Measurements from ENCODE around the gene MSRB1.
"Not testable (repeated sequence)": the region's sequence is repeated elsewhere in the genome, so short reads cannot be mapped to it uniquely, and the experiment has no call there.

The MSRB1 gene

DNA sequence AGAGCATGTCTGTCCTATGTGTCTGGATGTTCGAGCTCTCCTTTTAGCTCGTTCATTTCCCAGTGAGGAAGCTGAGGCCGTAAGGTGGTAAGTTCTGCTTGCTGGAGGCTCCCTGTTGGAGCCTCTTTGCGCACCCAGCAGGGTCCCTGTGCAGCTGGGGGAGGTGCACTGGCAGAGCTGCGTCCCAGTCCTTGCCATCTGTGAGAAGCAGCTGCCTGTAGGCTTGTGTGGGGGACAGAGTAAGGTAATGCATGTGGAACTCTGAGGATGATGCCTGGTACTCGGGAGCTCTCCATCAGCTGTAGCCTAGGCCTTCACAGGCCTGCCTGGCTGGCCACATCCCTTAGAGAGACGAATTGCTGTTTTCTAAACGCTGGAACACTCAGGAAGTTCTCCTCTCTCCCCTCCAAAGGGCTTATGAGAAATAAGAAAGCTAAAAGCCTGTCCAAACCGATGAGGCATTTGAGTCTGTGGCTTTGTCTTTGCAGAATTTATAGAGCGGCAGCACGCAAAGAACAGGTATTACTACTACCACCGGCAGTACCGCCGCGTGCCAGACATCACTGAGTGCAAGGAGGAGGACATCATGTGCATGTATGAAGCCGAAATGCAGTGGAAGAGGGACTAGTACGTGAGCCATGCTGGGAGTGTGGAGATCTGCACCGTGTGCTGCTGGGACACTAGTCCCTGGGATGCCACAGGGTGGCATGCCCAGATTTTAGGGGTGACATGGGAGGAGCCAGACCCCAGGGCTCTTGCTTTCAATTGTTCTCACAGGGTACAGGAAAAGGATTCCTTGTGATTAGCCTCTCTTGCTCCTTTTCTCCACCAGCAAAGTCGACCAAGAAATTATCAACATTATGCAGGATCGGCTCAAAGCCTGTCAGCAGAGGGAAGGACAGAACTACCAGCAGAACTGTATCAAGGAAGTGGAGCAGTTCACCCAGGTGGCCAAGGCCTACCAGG lies 17.9 kb upstream of the MSRB1 start:
- DNase-seq = peak; percentile 35 to 62

DNA sequence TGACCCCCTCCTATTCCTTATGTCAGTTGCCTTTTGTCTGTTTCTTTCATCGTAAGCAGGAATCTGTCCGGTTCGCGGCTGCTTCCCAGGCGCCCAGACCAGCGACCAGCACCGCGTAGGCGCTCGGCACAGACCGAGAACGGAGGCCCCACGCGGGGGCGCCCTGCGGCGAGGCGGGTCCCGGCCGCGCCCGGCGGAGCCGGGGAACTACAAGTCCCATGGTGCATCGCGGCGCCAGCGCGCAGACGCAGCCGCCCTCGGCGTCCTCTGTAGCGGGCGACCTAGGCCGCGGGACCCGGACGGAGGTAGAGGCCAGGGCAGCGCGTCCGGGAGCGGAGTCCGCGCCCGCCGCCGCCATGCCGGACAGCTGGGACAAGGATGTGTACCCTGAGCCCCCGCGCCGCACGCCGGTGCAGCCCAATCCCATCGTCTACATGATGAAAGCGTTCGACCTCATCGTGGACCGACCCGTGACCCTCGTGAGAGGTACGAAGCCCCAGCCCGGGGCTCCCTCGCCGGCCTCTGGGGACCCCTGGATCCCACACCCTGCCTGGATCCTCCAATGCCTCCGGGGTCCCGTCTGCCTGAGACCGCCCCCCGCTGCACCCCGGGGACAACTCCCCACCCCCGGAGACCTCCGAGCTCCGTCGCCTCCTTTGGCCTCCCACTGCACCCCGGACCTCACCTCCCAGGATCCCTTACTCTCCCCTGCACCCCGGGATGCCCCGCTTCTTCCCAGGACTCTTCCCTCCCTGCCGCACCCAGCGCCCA lies 16.5 kb upstream of the MSRB1 start, which contains the start of gene NDUFB10:
Gene NDUFB10 (plus strand): TSS at position 270 of the 771 bp plus-strand sequence. CDS start 87 bp downstream, at position 357.
- DNase-seq = peak; percentile 84 to 97

DNA sequence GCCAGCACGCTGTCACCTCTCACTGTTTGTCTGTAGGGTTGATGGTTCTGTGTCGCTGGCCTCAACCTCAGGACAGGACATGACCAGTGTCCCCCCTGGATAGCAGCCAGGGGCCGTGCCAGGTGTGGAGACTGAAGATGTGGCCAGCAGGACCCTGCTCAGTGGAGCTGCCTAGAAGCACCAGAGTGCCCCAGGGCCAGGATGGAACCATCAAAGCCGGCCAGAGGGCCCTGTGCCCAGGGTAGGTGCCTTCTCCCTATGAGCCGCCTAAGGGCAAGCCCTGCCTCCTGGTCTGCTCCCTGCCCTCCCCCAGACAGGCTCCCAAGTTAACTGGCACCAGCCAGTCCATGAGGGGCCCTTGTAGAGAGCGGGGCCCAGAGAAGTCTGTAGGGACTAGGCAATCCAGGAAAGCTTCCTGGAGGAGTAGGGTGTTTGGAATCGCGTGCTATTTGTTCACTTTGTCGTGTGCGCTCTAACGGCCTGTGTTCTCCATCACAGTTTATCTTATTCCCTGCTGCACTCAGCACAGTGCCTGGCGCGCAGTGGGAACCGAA lies 15.8 kb upstream of the MSRB1 start:
- no peak for DNase-seq

DNA sequence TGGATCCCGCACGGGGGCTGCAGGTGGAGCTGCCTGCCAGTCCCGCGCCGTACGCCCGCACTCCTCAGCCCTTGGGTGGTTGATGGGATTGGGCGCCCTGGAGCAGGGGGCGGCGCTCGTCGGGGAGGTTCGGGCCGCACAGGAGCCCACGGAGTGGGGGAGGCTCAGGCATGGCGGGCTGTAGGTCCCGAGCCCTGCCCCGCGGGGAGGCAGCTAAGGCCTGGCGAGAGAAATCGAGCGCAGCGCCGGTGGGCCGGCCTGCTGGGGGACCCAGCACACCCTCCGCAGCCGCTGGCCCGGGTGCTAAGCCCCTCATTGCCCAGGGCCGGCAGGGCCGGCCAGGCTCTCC lies 15.1 kb upstream of the MSRB1 start:
- DNase-seq = not testable (repeated sequence)

DNA sequence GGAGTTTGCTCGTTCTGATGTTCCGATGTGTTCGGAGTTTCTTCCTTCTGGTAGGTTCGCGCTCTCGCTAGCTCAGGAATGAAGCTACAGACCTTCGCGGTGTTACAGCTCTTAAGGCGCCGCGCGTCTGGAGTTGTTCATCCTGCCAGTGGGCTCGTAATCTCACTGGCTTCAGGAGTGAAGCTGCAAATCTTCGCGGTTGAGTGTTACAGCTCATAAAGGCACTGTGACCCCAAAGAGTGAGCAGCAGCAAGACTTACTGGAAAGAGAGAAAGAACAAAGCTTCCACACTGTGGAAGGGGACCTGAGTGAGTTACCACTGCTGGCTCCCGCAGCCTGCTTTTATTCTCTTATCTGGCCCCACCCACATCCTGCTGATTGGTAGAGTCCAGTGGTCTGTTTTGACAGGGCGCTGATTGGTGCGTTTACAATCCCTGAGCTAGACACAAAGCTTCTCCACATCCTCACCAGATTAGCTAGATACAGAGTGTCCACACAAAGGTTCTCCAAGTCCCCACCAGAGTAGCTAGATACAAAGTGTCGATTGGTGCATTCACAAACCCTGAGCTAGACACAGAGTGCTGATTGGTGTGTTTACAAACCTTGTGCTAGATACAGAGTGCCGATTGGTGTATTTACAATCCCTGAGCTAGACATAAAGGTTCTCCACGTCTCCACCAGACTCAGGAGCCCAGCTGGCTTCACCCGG lies 14.6 kb upstream of the MSRB1 start:
- not testable (repeated sequence) for DNase-seq

DNA sequence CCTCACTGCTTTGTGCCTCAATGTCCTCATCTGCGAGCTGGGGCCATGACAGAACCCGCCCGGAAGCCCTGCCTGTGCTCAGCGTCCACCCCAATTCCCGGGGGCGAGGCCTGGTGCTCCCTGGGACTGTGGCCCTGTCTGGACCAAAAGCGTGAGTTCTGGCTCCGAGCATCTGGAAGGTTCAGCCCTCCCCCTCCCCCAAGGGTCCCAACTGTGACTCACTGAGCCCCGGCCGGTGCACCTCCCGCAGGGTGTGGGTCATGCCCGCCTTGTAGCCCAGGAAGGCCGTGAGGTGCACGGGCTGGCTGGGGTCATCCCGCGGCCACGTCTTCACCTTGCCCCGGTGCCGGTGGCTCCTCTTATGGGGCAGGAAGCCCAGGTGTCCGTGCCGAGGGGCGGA lies 10.7 kb upstream of the MSRB1 start:
- DNase-seq = no peak

DNA sequence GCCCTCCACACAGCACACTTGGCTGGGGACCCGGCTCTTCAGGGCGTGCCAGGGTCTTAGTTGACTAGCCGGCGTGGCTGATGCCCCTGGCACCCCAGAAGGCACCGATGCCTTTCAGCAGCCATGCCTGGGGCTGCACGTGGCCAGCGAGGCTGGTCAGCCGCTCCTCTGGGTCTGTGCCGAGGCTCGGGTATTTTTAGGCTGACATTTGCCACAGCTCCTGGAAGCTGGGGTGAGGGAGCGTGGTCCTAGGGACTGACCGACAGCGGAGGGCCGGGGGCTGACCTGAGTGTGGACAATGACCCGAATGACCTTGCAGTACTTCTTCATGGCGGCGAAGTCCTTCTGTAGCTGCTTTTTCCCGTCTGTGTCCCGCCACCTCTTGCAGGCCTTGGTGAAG lies 7.6 kb upstream of the MSRB1 start:
- no peak for DNase-seq

DNA sequence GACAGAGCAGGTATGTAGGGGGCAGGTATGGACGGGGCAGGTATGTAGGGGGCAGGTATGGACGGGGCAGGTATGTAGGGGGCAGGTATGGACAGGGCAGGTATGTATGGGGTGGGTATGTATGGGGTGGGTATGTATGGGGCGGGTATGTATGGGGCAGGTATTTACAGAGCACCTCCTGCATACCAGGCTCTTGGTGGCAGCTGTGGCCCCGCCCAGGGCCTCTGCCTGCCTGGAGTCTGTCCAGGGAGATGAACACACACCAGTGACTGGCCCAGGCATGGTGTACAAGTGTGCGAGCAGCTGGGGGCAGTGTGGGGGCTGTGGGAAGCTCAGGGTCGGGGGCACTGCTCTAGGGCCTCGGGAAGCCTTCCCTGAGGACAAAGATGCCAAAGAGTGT lies 7.0 kb upstream of the MSRB1 start:
- DNase-seq = no peak

DNA sequence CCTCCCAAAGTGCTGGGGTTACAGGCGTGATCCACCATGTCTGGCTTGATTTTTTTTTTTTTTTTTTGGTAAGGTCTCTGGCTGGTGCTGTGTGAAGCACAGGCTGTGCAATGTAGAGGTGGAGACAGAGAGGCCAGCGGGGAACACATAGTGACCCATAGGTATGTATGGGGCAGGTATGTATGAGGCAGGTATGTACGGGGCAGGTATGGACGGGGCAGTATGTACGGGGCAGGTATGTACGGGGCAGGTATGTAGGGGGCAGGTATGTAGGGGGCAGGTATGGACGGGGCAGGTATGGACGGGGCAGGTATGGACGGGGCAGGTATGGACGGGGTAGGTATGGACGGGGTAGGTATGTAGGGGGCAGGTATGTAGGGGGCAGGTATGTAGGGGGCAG lies 6.5 kb upstream of the MSRB1 start:
- DNase-seq = no peak

DNA sequence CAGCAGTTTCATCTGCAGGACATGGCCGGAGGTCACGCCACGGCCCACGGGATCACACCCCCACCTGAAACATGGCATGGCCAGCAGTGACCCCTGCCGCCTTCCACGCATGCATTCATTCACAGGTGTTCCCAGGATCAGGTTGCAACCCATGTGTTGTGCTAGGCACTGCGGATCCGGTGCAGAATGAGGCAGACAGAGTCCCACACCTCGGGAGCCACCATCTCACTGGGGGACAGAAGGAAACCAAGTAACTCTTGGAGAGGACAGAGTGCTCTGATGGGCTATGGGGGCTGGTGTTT lies 4.3 kb upstream of the MSRB1 start:
- no peak for DNase-seq

DNA sequence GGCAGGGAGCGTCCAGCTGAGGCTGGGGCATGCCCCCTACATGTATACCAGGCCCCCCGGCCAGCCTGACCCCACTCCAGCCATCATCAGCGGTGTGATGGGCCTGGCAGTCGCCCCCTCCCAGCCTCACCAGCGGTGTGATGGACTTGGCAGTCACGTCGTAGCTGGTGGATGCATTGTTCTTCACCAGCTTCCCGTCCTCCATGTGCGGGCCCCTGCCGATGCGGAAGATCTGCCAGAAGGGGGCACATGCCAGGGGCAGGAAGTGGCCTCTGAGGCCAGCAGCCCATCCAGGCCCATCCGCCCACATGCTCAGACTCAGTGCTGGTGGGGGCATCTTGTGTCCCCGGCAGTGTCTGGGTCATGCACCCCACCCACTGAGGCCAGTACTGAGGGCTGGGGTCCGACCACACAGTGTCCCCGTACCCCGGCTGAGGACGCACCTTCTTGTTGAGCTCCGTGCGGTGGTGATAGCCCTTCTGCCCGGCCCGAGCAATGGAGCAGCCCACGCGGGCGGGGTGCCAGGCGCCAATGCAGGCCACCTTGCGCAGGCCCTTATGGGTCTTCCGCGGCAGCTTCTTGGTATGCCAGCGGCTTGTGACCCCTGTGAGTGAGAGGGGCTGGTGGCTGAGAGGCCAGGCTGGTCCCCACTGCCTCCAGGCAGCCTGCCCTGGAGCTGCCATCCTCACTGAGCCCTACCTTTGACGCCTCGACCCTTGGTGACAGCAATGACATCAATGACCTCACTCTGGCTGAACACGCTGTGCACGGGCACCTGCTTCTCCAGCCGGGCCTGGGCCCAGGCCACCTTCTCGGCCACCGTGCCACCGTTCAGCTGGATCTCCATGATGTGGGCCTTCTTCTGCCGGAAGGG lies 3.7 kb upstream of the MSRB1 start:
- DNase-seq = no peak

DNA sequence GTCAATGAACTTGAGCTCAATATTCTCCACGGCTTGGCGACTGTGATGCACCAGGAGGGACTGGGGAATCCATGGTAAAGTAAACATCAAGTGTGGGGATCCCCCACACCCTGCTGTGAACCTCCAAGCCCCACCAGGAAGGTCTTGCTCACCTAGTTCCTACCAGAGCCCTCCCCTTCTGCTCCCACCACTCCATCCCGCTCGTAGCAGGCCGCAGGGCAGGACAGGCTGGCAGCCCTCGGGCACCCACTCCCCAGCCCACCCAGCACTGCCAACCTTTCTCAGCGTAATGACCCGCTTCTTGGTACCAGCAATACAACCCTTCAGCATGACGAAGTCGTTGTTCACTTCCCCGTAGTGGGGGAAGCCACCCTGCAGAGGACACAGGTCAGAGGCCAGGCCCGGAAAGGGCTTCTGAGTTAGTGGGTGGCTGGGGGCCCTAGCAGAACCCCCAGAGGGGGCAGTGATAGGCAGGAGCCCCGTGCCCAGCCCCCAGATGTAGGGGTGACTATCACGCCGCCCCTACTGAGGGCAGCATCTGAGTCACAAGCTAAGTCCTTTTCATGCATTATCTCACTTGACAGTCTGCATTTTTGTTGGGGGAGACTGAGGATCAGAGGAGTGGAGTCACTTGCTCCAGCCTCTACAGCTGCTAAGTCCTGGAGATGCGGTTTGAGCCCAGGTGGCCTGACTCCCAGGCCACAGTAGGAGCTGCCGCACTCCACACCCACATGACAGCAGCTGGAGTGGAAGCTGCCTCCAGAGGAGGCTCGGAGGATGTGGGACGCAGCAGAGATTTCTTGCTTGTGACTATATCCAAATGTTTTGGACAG lies 2.8 kb upstream of the MSRB1 start:
- no peak for DNase-seq

DNA sequence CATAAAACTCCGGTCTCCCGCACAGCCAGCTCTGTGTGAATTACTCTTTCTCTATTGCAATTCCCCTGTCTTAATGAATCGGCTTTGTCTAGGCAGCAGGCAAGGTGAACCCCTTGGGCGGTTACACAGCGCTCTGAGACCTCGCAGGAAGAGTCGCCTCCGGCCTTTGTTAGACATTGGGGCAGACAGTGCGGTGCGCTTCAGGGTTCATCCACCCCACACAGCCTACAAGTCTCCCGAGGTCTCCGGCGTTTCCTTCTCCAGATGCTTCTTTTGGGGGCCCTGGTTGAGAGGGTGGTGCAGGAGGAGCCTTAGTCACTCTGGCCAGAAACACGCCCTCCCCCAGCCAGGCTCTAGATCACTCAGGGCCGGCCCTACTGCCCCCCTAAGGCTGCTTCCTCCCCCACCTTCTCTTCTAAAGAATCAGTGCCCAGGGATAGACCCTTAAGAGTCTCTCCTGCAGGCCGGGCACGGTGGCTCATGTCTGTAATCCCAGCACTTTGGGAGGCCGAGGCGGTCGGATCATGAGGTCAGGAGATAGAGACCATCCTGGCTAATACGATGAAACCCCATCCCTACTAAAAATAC lies 1.7 kb upstream of the MSRB1 start:
- no peak for DNase-seq

DNA sequence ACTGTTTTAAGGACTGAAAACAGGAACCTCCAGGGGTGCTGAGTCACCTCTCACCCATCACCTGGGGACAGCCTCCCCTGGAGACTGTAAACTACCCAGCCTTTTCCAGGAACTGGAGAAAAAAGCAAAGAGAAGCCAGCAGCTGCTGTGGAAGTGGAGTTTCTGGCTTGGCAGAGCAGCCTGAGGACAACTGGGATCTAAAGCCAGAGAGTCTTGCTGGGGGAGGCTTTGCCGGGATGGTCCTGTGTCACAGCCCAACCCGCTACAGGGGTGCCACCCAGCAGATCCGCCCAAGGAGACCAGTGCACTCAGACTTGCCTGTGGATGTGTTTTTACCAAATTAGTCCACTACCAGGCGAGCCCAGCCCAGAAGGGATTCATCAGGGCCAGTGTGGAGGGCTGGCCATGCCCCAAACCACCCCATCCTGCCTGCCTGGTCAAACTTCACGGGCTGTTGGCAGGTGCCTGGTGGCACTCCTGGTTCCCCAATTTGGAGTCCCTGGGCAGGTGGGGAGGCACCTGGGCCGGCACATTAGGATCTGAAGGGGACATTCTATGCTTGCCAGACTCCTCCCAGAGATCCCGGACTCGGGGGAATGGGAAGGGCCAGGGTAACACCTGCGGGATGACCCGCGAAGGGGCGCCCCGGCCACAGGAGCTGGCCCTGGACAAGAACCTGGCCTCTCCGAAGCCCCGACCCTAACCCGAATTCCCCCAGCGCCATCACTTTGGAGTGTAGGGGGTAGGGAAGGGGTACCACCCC lies 771 bp downstream of the MSRB1 start:
- no peak for DNase-seq

DNA sequence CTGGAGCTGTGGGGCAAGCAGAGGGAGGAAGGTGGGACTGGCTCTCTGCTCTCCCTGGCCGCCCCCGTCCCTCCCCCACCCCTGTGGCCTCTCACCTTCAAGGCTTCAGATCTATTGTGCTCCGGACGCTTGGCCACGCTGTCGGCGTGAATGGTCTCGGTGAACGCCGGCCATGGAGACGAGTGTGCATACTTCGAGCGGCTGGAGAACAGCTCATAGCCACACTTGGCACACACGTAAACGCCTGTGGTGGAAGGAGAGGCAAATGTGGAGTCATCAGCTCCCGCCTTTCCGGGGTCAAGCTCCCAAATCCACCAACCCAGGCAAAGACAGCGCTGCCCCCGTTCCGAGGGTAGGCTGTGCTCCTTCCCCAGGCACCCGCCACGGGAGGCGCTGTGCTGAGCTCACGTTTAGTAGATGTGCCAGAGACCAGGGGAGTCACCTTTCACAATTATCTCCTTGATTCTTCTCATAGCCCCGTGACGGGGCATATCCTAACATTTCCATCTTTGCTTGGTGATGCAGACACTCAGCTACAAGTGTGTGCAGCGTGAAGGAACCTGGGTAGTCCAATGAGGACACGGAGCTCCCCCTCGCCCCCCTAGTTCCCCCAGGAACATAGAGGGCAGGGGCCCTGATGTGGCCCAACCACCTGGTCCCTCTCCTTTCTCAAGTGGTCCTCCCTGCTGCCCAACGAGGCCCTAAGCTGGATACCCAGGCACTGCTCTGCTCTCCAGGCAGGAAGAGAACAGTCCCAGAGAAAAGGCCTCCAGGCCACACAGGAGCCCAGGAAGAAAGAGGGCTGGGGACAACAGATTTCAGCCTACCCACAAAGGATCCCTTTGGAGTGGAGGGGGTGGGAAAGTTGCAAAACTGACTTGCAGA lies 1.6 kb downstream of the MSRB1 start:
- DNase-seq = no peak

DNA sequence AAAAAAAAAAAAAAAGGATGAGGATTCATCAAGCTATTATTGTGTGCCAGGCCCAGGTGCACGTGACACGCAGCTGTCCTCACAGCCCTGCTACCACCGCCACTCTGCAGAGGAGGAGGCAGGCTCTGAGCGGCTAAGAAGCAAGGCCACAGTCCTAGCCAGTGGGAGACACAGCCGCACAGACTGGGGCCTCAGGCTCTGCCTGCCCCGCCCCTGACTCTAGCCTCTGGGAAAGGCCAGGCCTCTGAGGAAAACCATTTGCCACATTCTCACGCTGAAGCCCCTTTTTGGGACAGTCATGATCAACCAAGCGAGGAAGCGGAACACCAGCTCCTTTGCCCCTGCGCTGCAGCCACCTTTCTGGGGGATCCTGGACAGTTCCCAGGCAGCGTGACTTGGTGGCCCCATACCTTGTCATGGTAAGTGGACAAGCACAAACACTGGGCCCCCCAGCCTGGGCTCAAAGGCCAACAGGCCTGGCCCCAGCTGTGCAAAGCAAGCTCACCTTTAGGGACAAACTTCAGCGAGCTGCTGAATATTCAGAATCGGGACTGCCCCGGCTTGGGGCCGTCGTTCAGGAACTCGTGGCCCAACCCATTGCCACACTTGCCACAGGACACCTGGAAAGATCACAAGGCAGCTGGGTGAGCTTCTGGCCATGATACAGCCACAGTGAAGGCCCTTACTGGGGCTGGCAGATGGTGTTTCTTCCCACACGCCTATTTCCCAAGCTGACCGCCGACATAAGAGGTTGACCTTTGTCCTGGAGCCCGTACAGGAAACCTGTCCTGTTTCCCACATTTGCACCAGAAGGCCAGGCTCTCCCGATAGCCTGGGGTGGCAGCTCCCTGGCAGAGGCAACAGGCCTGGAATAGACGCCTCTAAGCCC lies 2.5 kb downstream of the MSRB1 start:
- DNase-seq = no peak

DNA sequence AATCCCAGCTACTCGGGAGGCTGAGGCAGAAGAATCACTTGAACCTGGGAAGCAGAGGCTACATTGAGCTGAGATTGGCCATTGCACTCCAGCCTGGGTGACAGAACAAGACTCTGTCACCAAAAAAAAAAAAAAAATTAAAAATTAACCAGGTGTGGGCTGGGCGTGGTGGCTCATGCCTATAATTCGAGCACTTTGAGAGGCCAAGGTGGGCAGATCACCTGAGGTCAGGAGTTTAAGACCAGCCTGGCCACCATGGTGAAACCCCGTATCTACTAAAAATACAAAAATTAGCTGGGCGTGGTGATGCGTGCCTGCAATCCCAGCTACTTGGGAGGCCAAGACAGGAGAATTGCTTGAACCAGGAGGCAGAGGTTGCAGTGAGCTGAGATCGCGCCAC lies 3.2 kb downstream of the MSRB1 start:
- DNase-seq = not testable (repeated sequence)

DNA sequence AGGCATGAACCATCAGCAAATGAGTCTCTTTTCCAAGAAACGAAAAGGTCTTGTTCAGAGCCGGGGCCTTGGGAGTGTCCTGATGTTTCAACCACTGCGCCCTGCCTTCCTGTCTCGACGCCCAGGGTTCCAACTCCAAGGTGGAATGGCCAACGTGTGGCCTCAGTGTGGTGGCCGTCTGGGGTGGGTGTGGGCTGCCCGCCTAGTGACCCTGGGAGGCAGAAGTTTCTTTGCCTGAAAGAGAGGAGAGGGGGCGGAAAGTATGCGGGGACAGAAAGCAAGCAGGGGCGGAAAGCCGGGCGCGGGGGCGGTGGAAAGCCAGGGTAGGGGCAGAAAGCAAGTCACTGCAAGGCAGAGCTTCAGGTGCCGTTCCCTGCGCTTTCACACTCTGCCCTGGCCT lies 4.1 kb downstream of the MSRB1 start:
- no peak for DNase-seq

Measured in NCI-H1930 (cell line).